Epithelial cell of esophagus (primary cell): Measurements from ENCODE around the gene GIT2.
"Not testable (repeated sequence)": the region's sequence is repeated elsewhere in the genome, so short reads cannot be mapped to it uniquely, and the experiment has no call there.

Experiments used
- DNase-seq: peaks from one replicate; pipeline ENCODE4 v3.0.0; 2010; ENCODE audit warnings: low read depth
- H3K4me3 ChIP-seq: 2 replicates; pipeline ENCODE4 v1.5.1; 2011; ENCODE audit warnings: mild to moderate bottlenecking, low read length, control low read depth
- CTCF ChIP-seq: IDR thresholded peaks from 2 replicates; pipeline ENCODE4 v1.5.1; 2011; ENCODE audit warnings: low read depth, mild to moderate bottlenecking, low read length, control low read depth, inconsistent platforms; ENCODE audit not compliant: insufficient read depth; ENCODE audit errors: missing control alignments

GIT2 gene

DNA sequence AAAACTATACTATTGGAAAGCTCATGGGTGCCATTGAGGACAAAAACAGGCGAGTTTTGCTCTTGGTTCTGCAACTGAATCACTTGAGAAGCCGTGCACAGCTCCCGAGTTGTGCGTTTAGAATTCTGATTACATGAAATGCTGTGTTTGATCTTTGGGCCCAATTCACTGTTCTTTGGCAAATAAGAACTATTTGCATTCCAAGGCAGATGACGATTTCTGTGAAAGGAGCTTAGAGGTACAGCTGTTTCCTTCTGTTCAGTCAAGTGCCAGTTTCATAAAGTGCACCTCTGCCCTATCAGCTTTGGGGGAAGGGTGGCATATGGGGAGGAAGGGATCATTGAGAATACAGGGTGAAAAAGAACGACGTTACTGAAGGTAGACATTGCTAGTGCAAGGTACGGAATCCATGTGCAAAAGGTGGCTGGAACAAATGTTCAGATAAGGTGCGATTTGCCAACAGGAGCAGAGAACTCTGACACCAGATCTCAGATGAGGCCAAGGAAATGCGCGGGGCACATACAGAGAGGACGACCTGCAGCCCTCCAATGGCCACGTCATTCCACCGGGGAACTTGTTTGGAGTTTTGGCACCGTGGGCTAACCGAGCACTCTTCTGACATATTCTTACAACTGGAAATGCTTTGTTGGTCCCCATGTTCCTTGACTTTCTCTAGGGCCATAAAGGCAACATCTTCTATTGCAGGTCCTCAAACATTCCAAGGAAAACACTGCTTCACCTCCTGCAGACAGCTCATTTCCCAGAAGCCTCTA, 66.0 kb downstream of the GIT2 start:
- no peak for DNase-seq
- no peak for TF ChIP-seq CTCF
- H3K4me3 ChIP-seq: no peak overlapping the region

- not testable (repeated sequence) for H3K4me3 ChIP-seq, DNase-seq
Observed at GRCh38 chr12:109929326-109929725, 66.8 kb downstream of the GIT2 start.

DNA sequence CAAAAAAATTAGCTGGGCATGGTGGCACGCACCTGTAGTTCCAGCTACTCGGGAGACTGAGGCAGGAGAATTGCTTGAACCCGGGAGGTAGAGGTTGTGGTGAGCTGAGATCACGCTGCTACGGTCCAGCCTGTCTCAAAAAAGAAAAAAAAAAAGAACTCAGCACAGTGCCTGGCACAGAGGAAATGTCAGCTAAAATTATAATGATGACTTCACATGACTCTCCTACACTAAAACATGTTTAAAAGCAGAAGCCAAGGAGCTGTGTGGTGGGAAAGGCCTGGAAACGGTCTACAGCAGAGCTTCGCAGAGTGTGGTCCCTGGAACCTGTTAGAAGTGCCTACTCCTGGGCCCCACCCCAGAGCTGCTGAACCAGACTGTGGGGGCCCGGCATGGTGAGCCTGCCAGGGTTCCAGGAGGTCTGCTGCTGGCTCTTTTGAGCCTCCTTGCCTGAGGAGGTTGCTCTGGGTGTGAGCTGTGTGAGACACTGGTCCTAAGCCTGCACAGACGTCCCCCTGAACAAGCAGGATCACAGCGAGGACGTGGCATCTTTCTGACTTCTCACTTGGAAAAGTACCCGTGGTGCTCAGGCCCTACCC, 68.0 kb downstream of the GIT2 start:
- H3K4me3 ChIP-seq: no peak overlapping the region
- TF ChIP-seq CTCF: no peak
- DNase-seq: no peak

- peak; percentile 79 for TF ChIP-seq CTCF
- DNase-seq: peak; percentile 60
- H3K4me3 ChIP-seq: no peak overlapping the region
Observed at GRCh38 chr12:109927622-109928021, 68.5 kb downstream of the GIT2 start.

GRCh38 chr12:109926488-109927210, 69.5 kb downstream of the GIT2 start:
- no peak for TF ChIP-seq CTCF

GRCh38 chr12:109926016-109926415, 70.2 kb downstream of the GIT2 start:
- DNase-seq: no peak
- H3K4me3 ChIP-seq: no peak overlapping the region
- no peak for TF ChIP-seq CTCF

More at GRCh38 chr12:109926488-109927210, 69.5 kb downstream of the GIT2 start:
- no peak for DNase-seq
- H3K4me3 ChIP-seq: no peak overlapping the region

- no peak overlapping the region for H3K4me3 ChIP-seq
- TF ChIP-seq CTCF: no peak
- no peak for DNase-seq
Observed at GRCh38 chr12:109925185-109925840, 70.9 kb downstream of the GIT2 start.
